Endothelial cell of umbilical vein (primary cell): Measurements from ENCODE around the gene FBH1.

Experiments
- EZH2 ChIP-seq: IDR thresholded peaks from 2 replicates; pipeline ENCODE4 v1.6.1; 2012; ENCODE audit warnings: borderline replicate concordance, low read depth, mild to moderate bottlenecking, moderate library complexity, low read length, inconsistent platforms; ENCODE audit not compliant: severe bottlenecking
- FOS ChIP-seq: IDR thresholded peaks from 2 replicates; pipeline ENCODE4 v1.6.1; 2011; ENCODE audit warnings: mild to moderate bottlenecking, low read length, moderate library complexity, borderline replicate concordance; ENCODE audit not compliant: insufficient read depth
- GATA2 ChIP-seq: IDR thresholded peaks from 2 replicates; pipeline ENCODE4 v1.7.0; 2011; ENCODE audit warnings: low read depth, mild to moderate bottlenecking, moderate library complexity, mixed read lengths, low read length; ENCODE audit not compliant: insufficient read length, insufficient read depth
- JUN ChIP-seq: IDR thresholded peaks from 2 replicates; pipeline ENCODE4 v1.6.1; 2011; ENCODE audit warnings: borderline replicate concordance, low read depth; ENCODE audit not compliant: insufficient read length, insufficient read depth
- MYC ChIP-seq: IDR thresholded peaks from one replicate; pipeline ENCODE4 v1.6.1; 2011; ENCODE audit warnings: mild to moderate bottlenecking, low read depth, low read length
- POLR2A ChIP-seq: IDR thresholded peaks from 2 replicates; pipeline ENCODE4 v1.6.1; 2012; ENCODE audit warnings: low read depth, mild to moderate bottlenecking, control low read depth, low read length
- POLR2AphosphoS5 ChIP-seq: IDR thresholded peaks from 2 replicates; pipeline ENCODE4 v1.6.1; 2012; ENCODE audit warnings: low read depth, mild to moderate bottlenecking, control low read depth, low read length, moderate library complexity; ENCODE audit not compliant: insufficient read depth
- TF ChIP-seq, protein P1 (sequence below), 2 donors: IDR thresholded peaks; 1 replicate in 1 of 2; 2 replicates in 1 of 2; pipeline ENCODE4 v1.5.1; 2011; ENCODE audit warnings: low read length in 2 of 2, mild to moderate bottlenecking in 2 of 2, moderate library complexity in 2 of 2, control low read depth in 1 of 2, inconsistent platforms in 1 of 2, low read depth in 1 of 2; ENCODE audit not compliant: insufficient read depth in 1 of 2; ENCODE audit errors: extremely low read depth in 1 of 2
- TF ChIP-seq, protein P2 (sequence below): IDR thresholded peaks from 2 replicates; pipeline ENCODE4 v1.6.1; 2011; ENCODE audit not compliant: insufficient read depth, insufficient read length

DNA sequence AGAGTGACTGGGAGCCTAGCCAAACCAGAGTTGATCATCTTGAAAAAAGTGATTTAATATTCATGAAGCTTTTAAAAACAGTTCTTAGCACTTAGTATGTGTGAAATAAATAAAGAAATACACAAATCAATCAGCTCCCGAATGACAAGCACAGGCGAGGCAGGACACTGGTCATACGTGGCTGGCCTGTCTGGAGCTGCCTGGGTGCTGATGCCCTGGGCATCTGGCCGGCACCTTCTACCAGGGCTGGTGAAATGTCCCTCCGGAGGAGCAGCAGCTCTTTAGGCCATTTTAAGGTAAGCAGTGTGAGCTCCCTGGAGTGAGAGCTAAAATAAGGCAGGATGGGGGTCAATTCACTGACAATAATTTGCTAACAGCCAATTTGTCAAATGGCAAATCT is 63.6 kb downstream of the FBH1 start:
- TF ChIP-seq, protein P1, sequence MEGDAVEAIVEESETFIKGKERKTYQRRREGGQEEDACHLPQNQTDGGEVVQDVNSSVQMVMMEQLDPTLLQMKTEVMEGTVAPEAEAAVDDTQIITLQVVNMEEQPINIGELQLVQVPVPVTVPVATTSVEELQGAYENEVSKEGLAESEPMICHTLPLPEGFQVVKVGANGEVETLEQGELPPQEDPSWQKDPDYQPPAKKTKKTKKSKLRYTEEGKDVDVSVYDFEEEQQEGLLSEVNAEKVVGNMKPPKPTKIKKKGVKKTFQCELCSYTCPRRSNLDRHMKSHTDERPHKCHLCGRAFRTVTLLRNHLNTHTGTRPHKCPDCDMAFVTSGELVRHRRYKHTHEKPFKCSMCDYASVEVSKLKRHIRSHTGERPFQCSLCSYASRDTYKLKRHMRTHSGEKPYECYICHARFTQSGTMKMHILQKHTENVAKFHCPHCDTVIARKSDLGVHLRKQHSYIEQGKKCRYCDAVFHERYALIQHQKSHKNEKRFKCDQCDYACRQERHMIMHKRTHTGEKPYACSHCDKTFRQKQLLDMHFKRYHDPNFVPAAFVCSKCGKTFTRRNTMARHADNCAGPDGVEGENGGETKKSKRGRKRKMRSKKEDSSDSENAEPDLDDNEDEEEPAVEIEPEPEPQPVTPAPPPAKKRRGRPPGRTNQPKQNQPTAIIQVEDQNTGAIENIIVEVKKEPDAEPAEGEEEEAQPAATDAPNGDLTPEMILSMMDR (IDR thresholded peaks at IDR 0.05; ENCODE audit: extremely low read depth in 1 of 2, insufficient read depth in 1 of 2, low read depth in 1 of 2, low read length in 2 of 2): no peak
- no peak for TF ChIP-seq EZH2
- TF ChIP-seq MYC: no peak
- no peak for TF ChIP-seq POLR2A
- TF ChIP-seq FOS: no peak
- no peak for TF ChIP-seq POLR2AphosphoS5
- TF ChIP-seq, protein P2, sequence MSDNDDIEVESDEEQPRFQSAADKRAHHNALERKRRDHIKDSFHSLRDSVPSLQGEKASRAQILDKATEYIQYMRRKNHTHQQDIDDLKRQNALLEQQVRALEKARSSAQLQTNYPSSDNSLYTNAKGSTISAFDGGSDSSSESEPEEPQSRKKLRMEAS: no peak
- TF ChIP-seq GATA2: no peak
- no peak for TF ChIP-seq JUN
